Measurements from ENCODE around the gene ARHGAP26.
A peak's percentile ranks its signal among the peaks of the same experiment; 100 is the strongest.
"Not testable (repeated sequence)": the region's sequence is repeated elsewhere in the genome, so short reads cannot be mapped to it uniquely, and the experiment has no call there.

The ARHGAP26 gene

GRCh38 chr5:142998316-142999020, 228.3 kb downstream of the ARHGAP26 start:
- no peak for DNase-seq

GRCh38 chr5:143000551-143000950, 230.4 kb downstream of the ARHGAP26 start:
- not testable (repeated sequence) for DNase-seq

GRCh38 chr5:143001764-143002351, 231.7 kb downstream of the ARHGAP26 start:
- no peak for DNase-seq

GRCh38 chr5:143002459-143003327, 232.5 kb downstream of the ARHGAP26 start:
- DNase-seq, result peak; percentile 78

GRCh38 chr5:143003328-143003636, 233.1 kb downstream of the ARHGAP26 start:
- no peak for DNase-seq

GRCh38 chr5:143004361-143005145, 234.4 kb downstream of the ARHGAP26 start:
- DNase-seq, result no peak

GRCh38 chr5:143006501-143006900, 236.3 kb downstream of the ARHGAP26 start:
- no peak for DNase-seq

GRCh38 chr5:143008032-143008431, 237.9 kb downstream of the ARHGAP26 start:
- no peak for DNase-seq

- DNase-seq, result peak; percentile 91
Observed at GRCh38 chr5:143008809-143009521, 238.8 kb downstream of the ARHGAP26 start.

GRCh38 chr5:143010351-143010750, 240.2 kb downstream of the ARHGAP26 start:
- DNase-seq, result no peak

- no peak for DNase-seq
Observed at GRCh38 chr5:143011585-143011984, 241.4 kb downstream of the ARHGAP26 start.

GRCh38 chr5:143013176-143013891, 243.2 kb downstream of the ARHGAP26 start:
- DNase-seq, result no peak

- no peak for DNase-seq
Observed at GRCh38 chr5:143014017-143014651, 244.0 kb downstream of the ARHGAP26 start.

- DNase-seq, result peak; percentile 17
Observed at GRCh38 chr5:143016777-143017516, 246.8 kb downstream of the ARHGAP26 start.

- DNase-seq, result no peak
Observed at GRCh38 chr5:143017541-143017940, 247.4 kb downstream of the ARHGAP26 start.

- DNase-seq, result no peak
Observed at GRCh38 chr5:143017992-143018391, 247.8 kb downstream of the ARHGAP26 start.

- DNase-seq, result no peak
Observed at GRCh38 chr5:143019157-143019556, 249.0 kb downstream of the ARHGAP26 start.

- DNase-seq, result no peak
Observed at GRCh38 chr5:143019614-143020515, 249.7 kb downstream of the ARHGAP26 start.

- no peak for DNase-seq
Observed at GRCh38 chr5:143021595-143021994, 251.4 kb downstream of the ARHGAP26 start.
